Peyer's patch (tissue), 4 donors: ENCODE measurements around the gene DCXR. TPM values are rescaled to one million over a fixed set of nuclear protein-coding genes. Genes with fewer than 3 reads are reported as not detected.
A peak's percentile ranks its signal among the peaks of the same experiment; 100 is the strongest.

Experiments used
- DNase-seq, 3 donors: peaks; one replicate each; pipeline ENCODE4 v3.0.0-alpha.2; 2017 to 2019
- H3K27ac ChIP-seq, 4 donors: fragments of 200-600 bp; sonication (generic); one replicate each; pipeline ENCODE4 v1.5.1; 2016 to 2019
- H3K27me3 ChIP-seq, 2 donors: fragments of 200-600 bp; sonication (generic); one replicate each; pipeline ENCODE4 v1.5.1; 2019
- H3K36me3 ChIP-seq, 3 donors: fragments of 200-600 bp; sonication (generic); one replicate each; pipeline ENCODE4 v1.5.1; 2016 to 2019
- H3K4me1 ChIP-seq, 4 donors: fragments of 200-600 bp; sonication (generic); one replicate each; pipeline ENCODE4 v1.5.1; 2016 to 2019
- H3K4me3 ChIP-seq, 4 donors: fragments of 200-600 bp; sonication (generic); 1 replicate in 3 of 4; 2 replicates in 1 of 4; pipeline ENCODE4 v1.5.1; 2016 to 2019; ENCODE audit warnings: mild to moderate bottlenecking in 1 of 4
- H3K9me3 ChIP-seq, 4 donors: fragments of 200-600 bp; sonication (generic); one replicate each; pipeline ENCODE4 v1.5.1; 2016 to 2019; ENCODE audit warnings: mild to moderate bottlenecking in 1 of 4
- CTCF ChIP-seq, 6 experiments: fragments of 450-650 bp in 4 of 6; fragments of 200-600 bp in 2 of 6; sonication (generic) in 1 of 6; IDR thresholded peaks; one replicate each; pipeline ENCODE4 v1.5.1; 2017 to 2019; ENCODE audit warnings: antibody characterized with exemption in 6 of 6, mild to moderate bottlenecking in 3 of 6, moderate library complexity in 1 of 6
- POLR2A ChIP-seq, 2 donors: fragments of 450-650 bp; IDR thresholded peaks; one replicate each; pipeline ENCODE4 v1.5.1; 2017; ENCODE audit warnings: antibody characterized with exemption in 2 of 2, mild to moderate bottlenecking in 2 of 2, moderate library complexity in 2 of 2
- total RNA-seq, 4 donors: library from RNA; depleted of rRNA; stranded (reverse); fragments of >200 nt; gene quantifications; one replicate each; pipeline ENCODE4 v1.1.0, GENCODE V29; 2016

Gene DCXR
- total RNA-seq, 4 donors from 2014 or later: 68.5 to 104 (median 86.8) TPM

- Histone ChIP-seq H3K4me1 (peaks cover 3 to 35% (median 19%) of the 10 kb centered on the region in 4 donors), H3K27ac (no peak overlapping the region), H3K4me3 (no peak overlapping the region), H3K9me3 (no peaks in the 10 kb centered on the region), H3K36me3 (peaks cover 0 to 14% (median 0%) of the 10 kb centered on the region in 3 donors), H3K27me3 (no peaks in the 10 kb centered on the region)
- TF ChIP-seq CTCF (IDR thresholded peaks at IDR 0.05) (peak; percentile 53 to 76 (median 68)), POLR2A (IDR thresholded peaks at IDR 0.05) (no peak)
- DNase-seq: peak; percentile 42 to 80 (median 78)
Measured at GRCh38 chr17:82019690-82020571, 17.6 kb downstream of the DCXR start.

GRCh38 chr17:82018989-82019689 is 18.4 kb downstream of the DCXR start:
- Histone ChIP-seq H3K4me3 (no peak overlapping the region), H3K36me3 (peaks cover 0 to 14% (median 0%) of the 10 kb centered on the region in 3 donors), H3K27me3 (no peaks in the 10 kb centered on the region), H3K27ac (no peak overlapping the region), H3K4me1 (peaks cover 3 to 31% (median 19%) of the 10 kb centered on the region in 4 donors), H3K9me3 (no peaks in the 10 kb centered on the region)
- DNase-seq: no peak
- TF ChIP-seq CTCF (IDR thresholded peaks at IDR 0.05) (no peak), POLR2A (IDR thresholded peaks at IDR 0.05) (no peak)

- Histone ChIP-seq H3K27ac (no peak overlapping the region), H3K27me3 (no peaks in the 10 kb centered on the region), H3K4me1 (peaks cover 0 to 26% (median 14%) of the 10 kb centered on the region in 4 donors), H3K36me3 (peaks cover 0 to 14% (median 0%) of the 10 kb centered on the region in 3 donors), H3K4me3 (no peak overlapping the region), H3K9me3 (no peaks in the 10 kb centered on the region)
- TF ChIP-seq CTCF (IDR thresholded peaks at IDR 0.05) (no peak), POLR2A (IDR thresholded peaks at IDR 0.05) (no peak)
- DNase-seq: no peak
Measured at GRCh38 chr17:82018152-82018988, 19.1 kb downstream of the DCXR start.

- Histone ChIP-seq H3K36me3 (peaks cover 0 to 14% (median 0%) of the 10 kb centered on the region in 3 donors), H3K27me3 (no peaks in the 10 kb centered on the region), H3K4me3 (no peak overlapping the region), H3K4me1 (peaks cover 0 to 26% (median 14%) of the 10 kb centered on the region in 4 donors), H3K9me3 (no peaks in the 10 kb centered on the region), H3K27ac (no peak overlapping the region)
- TF ChIP-seq CTCF (IDR thresholded peaks at IDR 0.05): no peak
- no peak for TF ChIP-seq POLR2A (IDR thresholded peaks at IDR 0.05)
- DNase-seq: no peak
Measured at GRCh38 chr17:82017612-82018151, 19.8 kb downstream of the DCXR start.
